GM11168 (cell line): ENCODE results near the gene ALDOC.

Experiments used
- in situ Hi-C: fragments of 300-500 bp; cut with MboI; formaldehyde crosslinking; loops from one replicate; pipeline ENCODE4 v1.12.0; 2022; ENCODE audit warnings: low sequenced_read_pairs; ENCODE audit not compliant: unreplicated experiment

ALDOC gene

GRCh38 chr17:28534740-28535375, 41.8 kb downstream of the ALDOC start:
- in situ Hi-C loops = no loop called here

DNA sequence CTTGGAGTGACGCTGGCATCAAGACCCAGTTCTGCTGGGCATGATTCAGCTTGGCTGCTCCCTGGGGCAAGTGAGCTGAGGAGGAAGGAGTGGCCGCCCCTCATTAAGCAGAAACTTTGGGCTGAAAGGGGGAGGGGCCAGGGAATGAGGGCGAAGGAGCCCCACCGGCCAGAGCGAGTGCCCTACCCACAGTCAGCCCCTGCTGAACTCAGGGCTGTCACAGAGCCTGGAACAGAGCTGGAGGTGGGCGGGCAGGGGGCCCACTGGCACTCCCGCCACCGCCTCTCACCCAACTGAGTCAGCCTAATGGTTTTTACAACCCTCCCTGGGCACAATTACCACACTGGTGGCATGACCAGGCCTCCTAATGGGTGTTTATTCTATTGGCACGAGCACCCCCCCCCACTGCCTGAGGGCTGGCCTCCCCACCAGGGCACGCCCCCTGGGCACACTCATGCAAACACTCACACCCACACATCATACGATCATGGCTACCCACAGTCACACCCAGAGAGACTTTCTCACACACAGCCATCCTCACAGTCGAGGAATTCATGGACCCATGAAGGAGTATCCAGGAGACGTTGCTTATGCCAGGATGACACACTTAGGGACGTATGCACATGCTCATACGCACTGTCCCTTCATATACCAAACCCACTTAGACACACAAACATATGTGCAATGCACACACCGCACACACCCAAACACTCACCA, 43.4 kb downstream of the ALDOC start:
- in situ Hi-C loops = no loop called here

DNA sequence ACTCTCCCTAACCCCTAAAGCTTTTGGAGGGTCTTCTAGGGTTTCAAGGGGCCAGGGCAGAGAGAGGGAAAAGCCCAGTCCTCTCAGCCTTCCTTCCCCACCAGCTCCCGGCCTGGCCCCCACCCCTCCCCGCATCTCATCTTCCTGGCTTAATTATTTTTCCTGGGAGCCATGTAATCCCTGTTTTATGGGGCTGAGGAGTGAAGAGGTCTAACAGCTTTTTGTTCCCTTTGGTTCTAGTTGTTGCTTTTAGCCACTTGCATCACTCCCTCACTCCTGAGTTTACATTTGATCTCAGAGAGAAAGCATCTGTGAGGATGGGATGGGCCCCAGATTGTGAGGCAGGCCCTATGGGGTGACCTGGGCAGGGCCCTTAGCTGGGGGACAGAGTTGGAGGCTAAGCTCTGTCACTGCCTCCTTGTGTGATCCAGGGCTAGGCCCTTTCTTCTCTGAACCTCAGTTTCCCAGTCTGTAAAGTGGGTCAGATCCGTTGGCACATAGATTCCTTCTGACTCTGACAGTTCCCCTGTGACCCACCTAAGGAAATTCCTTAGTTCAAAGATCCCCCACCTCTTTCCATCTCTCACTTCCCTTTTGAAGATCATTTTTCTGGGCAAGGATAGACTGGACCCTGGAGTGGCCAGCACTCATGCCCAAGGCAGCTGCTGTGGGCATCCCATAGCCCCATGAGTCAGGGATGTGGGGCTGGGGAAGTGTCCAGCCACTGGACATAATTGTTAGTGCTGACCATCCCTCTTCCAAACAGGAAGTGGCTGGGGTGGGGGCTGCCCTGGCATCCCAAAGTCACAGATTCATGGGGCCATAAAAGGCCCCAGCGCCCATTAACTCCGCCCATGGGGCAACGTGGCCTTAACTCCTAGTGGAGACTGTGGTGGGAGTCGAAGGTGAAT, 44.4 kb downstream of the ALDOC start:
- in situ Hi-C loops = no loop called here

DNA sequence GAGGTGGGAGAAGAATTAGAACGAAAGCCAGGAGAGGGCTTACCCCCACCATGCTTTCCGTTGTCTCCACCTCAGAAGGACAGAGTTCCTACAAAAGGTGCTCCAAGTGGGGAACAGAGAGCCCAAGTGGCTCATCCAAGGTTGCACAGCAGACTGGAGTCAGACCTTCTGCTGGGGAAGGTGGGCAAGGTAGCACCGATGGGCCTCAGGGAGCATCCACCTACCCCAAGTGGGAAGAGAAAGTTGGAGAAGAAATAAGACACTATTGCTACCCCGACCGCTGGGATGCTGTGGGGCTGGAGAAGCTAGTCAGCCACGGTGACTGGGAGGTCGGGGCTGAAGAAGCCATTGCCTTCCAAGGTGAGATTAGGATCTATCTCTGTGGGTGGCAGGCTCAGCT, 45.8 kb downstream of the ALDOC start:
- in situ Hi-C loops = no loop called here

DNA sequence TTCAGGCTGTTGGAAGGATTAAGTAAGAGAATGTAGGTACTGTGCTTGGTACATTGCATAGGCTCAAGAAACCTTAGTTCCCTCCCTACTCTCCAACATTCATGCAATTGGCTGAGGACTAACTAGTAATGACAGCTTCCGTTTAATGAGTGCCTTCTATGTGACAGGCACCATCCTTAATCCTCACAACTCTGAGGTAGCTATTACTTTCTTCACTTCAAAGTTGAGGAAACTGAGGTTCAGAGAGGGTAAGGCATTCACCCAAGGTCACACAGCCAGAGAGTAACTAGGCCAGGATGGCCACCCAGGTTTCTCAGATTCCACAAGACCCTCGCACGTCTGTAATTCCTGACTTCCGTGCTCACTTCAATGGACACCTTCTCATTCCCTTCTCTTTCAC, 46.4 kb downstream of the ALDOC start:
- in situ Hi-C loops = no loop called here

GRCh38 chr17:28529013-28529400, 47.7 kb downstream of the ALDOC start:
- in situ Hi-C loops = no loop called here

GRCh38 chr17:28528327-28529012, 48.2 kb downstream of the ALDOC start:
- in situ Hi-C loops = no loop called here

DNA sequence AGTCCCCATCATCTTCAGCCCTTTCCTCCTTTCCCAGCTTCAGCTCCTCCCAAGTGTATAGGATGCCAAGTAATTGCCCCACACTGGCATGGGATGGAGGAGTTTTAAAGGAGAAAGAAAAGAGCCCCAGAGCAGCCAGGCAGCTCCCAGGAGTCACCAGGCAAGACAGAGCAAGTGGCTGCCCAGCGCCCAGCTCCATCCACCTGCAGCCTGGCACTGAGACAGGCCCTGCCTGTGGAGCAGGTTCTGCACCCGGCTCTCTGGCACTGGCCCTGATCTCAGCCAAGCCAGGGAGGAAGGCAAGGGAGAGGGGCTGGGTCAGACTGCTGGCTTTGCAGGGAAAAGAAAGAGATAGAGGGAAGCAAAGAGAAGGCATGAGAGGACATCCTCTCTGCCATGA, 48.8 kb downstream of the ALDOC start:
- in situ Hi-C loops = no loop called here

- in situ Hi-C loops = no loop called here
Measured at GRCh38 chr17:28527181-28527681, 49.5 kb downstream of the ALDOC start.

GRCh38 chr17:28526381-28526780, 50.3 kb downstream of the ALDOC start:
- in situ Hi-C loops = no loop called here

DNA sequence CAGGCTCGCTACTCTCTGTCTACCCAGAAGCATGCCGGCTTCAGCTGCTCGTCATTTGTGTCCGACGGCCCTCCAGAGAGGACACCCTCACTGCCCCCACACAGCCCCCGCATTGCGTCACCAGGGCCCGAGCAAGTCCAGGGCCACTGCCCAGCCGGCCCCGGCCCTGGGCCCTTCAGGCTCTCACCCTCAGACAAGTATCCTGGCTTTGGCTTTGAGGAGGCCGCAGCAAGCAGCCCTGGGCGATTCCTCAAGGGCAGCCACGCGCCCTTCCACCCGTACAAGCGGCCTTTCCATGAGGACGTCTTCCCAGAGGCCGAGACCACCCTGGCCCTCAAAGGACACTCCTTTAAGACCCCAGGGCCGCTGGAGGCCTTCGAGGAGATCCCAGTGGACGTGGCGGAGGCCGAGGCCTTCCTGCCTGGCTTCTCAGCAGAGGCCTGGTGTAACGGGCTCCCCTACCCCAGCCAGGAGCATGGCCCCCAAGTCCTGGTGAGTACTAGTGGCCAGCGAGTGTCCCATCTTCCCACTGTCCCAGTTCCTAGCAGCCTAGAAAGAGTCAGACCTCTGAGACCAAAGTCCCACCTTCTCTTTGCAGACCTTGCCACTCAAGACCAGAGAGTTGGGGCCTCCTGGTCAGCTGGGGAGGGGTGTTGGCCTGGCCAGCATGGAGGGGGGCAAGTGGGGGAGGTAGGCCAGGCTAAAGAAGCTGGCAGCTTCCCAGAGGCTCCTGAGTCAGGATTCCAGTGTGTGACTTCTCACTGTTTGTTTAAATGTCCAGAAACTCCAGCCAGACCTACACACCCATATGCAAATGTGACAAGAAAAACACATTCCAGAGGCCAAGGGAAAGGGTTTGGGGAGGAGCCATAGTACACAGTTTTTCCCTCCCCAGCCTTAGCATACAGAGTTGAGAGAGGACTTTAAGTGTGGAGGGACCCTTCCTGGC, 51.9 kb downstream of the ALDOC start:
- in situ Hi-C loops = no loop called here

GRCh38 chr17:28523876-28524275, 52.8 kb downstream of the ALDOC start:
- in situ Hi-C loops = no loop called here

DNA sequence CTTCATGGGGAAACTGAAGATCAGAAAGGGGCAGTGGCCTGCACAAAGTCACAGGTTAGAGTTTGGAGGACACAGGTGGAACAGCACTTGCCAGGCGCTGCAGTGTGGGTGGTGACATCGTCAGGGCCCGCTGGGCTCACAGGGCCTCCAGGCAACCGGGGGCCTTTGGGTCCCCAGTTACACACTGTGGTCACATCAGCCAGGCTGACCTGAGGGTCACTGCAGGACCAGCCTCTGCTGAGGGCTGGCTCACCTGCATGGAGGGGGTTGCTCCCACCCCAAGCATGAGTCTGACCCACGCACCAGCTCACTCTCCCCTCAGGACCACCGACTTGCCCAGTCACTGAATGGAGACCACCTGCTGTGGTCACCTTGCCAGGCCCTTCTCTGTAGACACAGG, 53.5 kb downstream of the ALDOC start:
- in situ Hi-C loops = no loop called here
